Activated T-helper 1 cell treated with anti-CD3 and anti-CD28 coated beads, Interleukin-12 subunit alpha, Interleukin-12 subunit beta, Interleukin-2, Interleukin-4 antibody, amounts not matched to agents 30 ng/mL and 10 ng/mL and 1 ng/mL, durations not matched to agents 14 hours and 24 hours and 36 hours (primary cell): ENCODE data around the gene SBNO1. TPM values are rescaled to one million over a fixed set of nuclear protein-coding genes. Genes with fewer than 3 reads are reported as not detected.

Experiments
- DNase-seq: peaks from one replicate; pipeline ENCODE4 v3.0.0; 2021; ENCODE audit warnings: low spot score
- H3K27ac Mint-ChIP-seq: one replicate; pipeline ENCODE4 v1.8.0; 2021; ENCODE audit warnings: mild to moderate bottlenecking, mixed read lengths
- H3K27me3 Mint-ChIP-seq: one replicate; pipeline ENCODE4 v1.8.0; 2022; ENCODE audit warnings: mild to moderate bottlenecking, moderate library complexity, mixed read lengths; ENCODE audit not compliant: insufficient read depth
- H3K36me3 Mint-ChIP-seq: one replicate; pipeline ENCODE4 v1.8.0; 2021; ENCODE audit warnings: low read depth, mixed read lengths
- H3K4me1 Mint-ChIP-seq: one replicate; pipeline ENCODE4 v1.8.0; 2021; ENCODE audit warnings: low read depth, mixed read lengths
- H3K4me3 Mint-ChIP-seq: one replicate; pipeline ENCODE4 v1.8.0; 2021; ENCODE audit warnings: mild to moderate bottlenecking, moderate library complexity, mixed read lengths
- H3K9me3 Mint-ChIP-seq: one replicate; pipeline ENCODE4 v1.8.0; 2021; ENCODE audit warnings: mixed read lengths
- intact Hi-C: fragments of 100-400 bp; cut with micrococcal nuclease; formaldehyde crosslinking; loops from one replicate; pipeline ENCODE4 v1.15.1; 2024
- total RNA-seq: library from RNA; stranded (reverse); gene quantifications from 2 replicates; pipeline ENCODE4 v1.2.3, GENCODE V29; 2022

The SBNO1 gene
- total RNA-seq, 1 donor from 2014 or later, result 51.6 TPM

DNA sequence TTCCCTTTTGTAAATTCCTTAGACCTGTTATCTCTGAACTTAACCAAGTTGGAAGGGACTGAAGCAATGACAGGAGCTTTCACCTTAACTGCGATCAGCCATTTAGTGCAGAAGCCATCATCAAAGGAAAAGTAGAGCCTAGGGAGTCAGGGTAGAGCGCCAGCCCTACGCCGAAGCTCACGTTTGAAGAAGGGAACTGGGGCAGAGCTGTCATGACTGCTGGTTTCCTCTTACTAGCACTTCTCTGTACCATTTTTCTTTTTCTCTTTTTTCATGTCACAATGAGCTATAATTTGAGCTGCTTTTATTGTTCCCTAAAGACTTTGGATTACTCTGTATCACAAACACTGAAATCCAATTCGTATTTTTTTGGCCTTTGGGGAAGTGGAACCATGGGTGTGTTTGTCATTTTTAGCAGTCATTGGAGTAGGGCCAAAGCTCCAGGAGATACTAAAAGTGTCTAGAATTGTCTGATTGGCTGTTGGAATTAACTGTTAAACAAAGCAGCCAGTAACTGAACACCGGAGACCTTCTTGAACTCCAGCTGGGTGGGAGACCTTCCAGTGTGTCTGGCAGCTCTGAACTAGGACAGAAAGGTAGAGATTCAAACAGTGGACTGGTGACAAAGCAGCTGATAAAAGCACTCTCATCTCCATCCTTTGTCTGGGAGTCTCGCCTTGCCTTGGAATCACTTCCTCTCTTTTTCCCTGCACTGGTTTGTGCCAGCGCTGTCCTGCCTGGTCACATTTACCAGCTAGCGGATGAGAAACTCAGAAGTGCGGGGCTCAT is 122.3 kb downstream of the SBNO1 start:
- Mint-ChIP-seq H3K27me3 (no peaks in the 10 kb centered on the region), H3K36me3 (peaks cover 30% of the 10 kb centered on the region), H3K4me1 (peaks cover 43% of the 10 kb centered on the region), H3K27ac (peak overlapping the region; percentile 79), H3K9me3 (no peaks in the 10 kb centered on the region), H3K4me3 (no peak overlapping the region)
- DNase-seq, result no peak
- intact Hi-C loops, result no loop called here

Other genes with a start within 250 kb of the SBNO1 start
- 22.3 and 25.5 TPM in 2 replicates for gene PITPNM2, start 213.8 kb downstream of the SBNO1 start, total RNA-seq
- gene MPHOSPH9, start 131.7 kb downstream of the SBNO1 start, total RNA-seq, result 87.3 and 89.9 TPM in 2 replicates
- 32.6 and 34.2 TPM in 2 replicates for gene MTRFR, start 131.4 kb downstream of the SBNO1 start, total RNA-seq
- gene CDK2AP1, start 93.0 kb downstream of the SBNO1 start, total RNA-seq, result 70.8 and 72.5 TPM in 2 replicates
- gene KMT5A, start 19.3 kb upstream of the SBNO1 start, total RNA-seq, result 69.1 and 70.1 TPM in 2 replicates
- 20.1 and 20.6 TPM in 2 replicates for gene RILPL2, start 71.8 kb upstream of the SBNO1 start, total RNA-seq
- 31.5 and 34.5 TPM in 2 replicates for gene SNRNP35, start 93.3 kb upstream of the SBNO1 start, total RNA-seq
- gene RILPL1, start 168.9 kb upstream of the SBNO1 start, total RNA-seq, result 4.4 and 4.5 TPM in 2 replicates
- 201 and 206 TPM in 2 replicates for gene TMED2, start 219.7 kb upstream of the SBNO1 start, total RNA-seq
- gene DDX55, start 237.3 kb upstream of the SBNO1 start, total RNA-seq, result 72.1 and 72.3 TPM in 2 replicates